NCI-H2196 treated with DMSO at 0.1 percent for 48 hours (cell line): ENCODE measurements around the gene PAFAH2.

ENCODE experiments used
- DNase-seq: peaks from one replicate; lab custom pipeline; 2025; ENCODE audit not compliant: unreplicated experiment; lab: John Stamatoyannopoulos, UW

PAFAH2 gene

DNA sequence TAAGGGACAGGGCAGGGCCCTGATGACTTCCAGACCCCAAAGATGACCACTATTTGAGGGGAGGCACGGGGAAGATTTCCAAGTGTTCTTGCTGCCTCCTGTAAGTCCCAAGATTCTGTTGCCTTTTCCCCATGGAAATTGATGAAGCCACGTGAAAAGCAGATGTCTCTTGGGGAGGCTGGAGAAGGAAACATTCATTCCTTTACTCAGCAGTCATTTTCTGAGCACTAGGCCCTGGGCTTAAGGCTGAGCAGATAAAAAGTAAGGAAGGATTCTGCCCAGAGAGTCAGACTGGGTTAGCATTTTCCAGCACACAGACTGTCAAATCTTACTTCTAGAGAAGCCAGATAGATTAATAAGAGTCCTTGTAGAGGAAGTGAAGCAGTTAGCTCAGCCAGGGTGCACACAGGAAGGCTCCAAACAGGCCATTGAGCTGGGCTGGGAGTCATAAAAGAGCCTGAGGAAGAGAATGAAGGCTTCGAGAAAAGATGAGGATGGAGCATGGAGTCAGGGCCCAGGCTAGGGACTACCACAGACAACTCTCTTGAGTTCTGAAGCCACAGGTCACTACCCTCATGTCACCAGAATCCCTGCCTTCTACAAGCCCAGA is 33.9 kb upstream of the PAFAH2 start:
- no peak for DNase-seq

DNA sequence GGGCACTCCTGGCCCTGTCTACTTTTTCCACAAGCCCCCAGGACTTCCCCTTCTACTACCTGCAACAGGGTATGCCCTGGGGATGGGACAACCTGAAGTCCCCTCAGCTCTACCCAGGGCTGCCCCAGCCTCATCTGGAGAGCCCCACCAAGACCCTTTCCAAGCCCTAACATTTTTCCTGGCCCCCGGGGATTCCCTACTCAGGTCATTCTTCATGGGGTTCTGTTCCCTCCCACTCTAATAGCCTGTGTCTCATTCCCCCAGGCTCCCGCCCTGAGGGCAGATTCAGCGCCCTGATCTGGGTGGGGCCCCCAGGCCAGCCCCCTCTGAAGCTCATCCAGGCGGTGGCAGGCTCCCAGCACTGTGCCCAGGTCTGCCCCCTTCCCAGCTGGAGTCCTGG is 33.3 kb upstream of the PAFAH2 start:
- no peak for DNase-seq

DNA sequence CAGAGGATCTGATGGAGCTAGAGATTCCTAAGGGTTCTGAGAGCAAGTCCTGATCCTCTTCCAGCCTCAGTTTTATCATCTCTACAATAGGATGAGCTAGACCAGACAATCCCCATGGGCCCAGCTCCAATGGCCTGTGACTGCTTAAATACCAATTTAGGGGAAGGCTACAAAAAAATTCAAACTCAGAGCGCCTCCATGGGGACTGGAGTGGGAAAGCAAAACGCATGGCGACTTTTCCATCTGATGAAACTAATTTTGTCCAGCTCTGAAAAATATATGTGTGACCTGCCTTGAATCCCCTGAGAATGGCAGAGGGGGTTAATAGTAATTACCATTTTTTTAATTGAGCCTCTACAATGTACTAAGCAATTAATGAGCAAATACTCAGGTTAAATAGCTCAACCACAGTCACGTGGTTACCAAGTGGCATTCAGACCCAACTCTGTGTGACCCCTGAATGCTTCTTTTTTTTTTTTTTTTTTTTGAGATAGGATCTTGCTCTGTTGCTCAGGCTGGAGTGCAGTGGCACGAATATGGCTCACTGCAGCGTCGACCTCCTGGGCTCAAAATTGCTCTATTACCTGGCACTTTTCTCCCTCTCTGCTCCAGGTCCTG is 32.1 kb upstream of the PAFAH2 start:
- DNase-seq = no peak

DNA sequence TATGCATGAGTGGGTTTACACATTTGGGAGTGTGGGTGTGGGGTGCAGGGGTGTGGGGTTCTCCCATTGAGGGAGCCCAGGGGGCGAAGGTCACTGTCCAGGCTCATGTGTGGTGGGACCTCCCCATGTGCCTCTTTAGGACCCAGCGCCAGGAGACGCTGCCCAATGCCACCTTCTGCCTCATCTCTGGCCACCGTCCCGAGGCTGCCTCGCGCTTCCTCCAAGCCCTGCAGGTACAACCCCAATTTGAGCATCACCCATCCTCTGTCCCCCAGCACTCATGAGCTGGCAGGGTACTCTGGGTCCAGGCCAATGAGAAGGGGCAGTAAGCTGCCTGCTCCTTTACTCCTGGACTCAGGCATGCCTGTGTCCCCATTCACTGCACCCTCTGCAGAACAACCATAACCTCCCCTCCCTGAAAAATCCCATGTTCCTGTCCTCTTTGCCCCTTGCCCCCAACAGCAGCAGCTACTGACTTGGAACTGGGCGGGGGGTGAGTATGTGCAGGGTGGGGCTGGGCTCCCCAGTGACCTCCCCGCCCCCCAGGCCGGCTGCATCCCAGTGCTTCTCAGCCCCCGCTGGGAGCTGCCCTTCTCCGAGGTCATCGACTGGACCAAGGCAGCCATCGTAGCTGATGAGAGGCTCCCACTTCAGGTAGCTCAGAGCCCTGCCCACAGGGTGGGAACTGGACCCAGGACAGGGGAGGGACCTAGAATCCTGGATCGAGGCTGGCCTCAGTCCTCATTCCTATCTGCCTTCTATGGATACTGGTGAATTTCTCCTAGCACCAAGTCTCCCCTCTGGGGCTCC is 31.4 kb upstream of the PAFAH2 start:
- no peak for DNase-seq

DNA sequence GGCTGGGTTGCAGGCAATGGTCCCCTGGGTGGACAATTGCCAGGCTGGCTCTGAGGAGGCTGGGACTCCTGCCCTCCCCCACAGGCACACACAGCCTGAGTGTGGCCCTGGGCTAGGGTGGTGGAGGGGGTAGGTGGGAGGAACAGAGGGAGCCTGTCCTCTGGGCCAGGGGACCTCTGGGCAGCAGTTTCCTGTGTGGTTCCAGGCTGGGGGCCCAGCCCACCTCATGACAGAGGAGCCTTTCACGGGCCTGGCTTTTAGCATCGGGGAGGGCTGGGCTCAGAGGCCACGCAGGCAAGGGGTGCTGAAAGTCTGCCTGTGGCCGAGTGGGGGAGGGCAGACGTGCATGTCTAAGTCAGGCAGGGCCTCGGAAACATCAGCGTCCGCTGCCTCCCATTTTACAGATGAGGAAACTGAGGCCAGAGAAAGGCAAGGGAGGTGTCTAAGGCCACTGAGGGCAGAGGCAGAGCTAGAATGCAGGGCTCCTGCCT is 30.7 kb upstream of the PAFAH2 start:
- no peak for DNase-seq

DNA sequence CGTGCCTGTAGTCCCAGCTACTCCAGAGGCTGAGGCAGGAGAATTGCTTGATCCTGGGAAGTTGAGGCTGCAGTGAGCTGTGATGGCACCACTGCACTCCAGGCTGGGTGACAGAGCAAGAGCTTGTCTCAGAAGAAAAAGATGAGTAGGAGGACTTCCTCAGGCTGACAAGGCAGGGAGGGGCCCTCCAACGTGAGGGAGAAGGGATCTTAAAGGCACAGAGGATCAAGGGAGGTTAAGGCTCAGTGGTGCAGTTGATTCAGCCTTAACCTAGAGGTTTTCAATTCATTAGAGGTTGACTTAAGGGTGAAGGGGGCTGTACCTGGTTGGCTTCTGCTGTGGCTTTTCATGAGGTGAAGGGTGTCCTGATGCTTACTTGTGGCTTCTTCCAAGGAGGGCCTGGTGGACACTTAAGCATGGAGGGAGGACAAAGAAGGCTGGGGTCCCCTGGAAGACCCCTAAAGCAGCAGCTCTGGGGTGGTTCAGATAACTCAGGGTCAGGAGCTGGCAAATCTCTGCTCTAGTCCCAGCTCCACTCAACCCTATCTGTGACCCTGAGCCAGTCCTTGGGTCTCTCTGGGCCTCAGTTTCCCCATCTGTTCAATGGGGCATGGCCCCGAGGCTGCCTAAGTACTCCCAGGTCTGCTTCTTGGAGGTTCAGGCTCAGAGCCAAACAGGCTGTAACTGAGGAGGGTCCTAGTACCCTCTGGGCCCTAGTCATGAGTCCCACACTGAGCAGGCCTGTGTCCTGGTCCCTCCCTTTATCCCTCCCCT is 30.0 kb upstream of the PAFAH2 start:
- DNase-seq = no peak

DNA sequence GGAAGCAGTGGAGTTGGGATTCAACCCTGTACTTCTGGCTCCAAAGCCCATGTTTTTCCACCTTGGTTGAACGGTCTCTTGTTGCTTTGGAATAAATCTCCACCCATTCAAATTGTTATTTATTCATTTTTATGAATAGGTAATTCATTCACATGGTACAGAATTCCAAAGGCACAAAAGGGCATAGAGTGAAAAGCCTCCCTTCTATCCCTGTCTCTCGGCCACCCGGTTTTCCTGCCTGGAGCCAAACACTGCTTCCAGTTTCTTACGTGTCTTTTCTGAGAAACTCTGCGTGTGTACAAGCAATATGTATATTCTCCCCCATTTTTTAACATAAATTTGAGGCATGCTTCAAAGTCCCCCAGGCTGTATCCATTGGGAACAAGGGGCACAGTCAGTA is 27.7 kb upstream of the PAFAH2 start:
- DNase-seq = no peak

DNA sequence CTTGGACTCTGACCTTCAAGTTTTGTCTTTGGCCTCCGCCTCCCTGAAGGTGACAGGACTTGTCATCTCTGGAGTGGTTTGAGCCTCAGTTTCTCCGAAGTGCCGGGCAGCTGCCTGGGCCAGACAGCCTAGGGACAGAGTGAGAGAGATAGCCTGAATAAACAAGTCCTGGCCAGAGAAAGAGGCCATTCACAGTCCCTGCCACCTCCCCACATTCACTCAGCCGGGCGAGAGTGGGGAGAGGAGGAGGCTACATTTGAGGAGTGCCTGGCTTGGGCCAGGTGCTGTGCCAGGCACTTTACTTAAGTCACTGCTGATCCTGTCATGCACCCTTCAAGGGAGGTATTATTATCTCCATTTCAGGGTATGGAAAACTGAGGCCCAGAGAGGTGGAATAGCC is 27.2 kb upstream of the PAFAH2 start:
- no peak for DNase-seq

DNA sequence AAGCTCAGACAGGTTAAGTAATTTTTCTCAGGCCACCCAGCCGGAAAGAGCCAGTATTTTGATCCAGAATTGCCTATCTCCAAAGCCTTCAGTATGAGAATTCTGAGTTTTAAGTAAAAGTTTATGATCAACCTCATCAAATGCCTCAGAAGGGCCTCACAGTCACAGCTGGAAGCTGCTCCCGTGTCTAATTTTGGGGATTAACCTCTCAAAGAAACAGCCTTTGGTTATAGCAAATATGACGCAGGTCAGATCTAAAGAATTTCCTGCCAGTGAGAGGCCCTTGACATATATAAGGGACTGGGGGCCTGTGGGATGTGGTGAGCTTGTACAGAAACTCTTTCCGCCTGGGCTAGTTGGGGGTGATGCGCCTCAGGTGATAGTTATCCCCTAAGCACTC is 26.0 kb upstream of the PAFAH2 start:
- no peak for DNase-seq

DNA sequence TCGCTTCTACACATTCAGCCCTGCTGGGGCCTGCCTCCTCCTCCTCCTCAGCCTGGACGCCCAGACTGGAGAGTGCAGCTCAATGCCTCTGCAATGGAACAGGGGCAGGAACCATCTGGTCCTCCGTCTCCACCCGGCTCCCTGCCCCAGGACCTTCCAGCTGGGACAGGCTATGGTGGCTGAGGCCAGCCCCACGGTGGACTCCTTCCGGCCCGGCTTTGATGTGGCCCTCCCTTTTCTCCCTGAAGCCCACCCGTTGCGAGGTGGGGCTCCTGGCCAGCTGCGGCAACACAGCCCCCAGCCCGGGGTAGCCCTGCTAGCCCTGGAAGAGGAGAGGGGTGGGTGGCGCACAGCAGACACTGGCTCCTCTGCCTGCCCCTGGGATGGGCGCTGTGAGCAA is 25.1 kb upstream of the PAFAH2 start:
- DNase-seq = no peak

DNA sequence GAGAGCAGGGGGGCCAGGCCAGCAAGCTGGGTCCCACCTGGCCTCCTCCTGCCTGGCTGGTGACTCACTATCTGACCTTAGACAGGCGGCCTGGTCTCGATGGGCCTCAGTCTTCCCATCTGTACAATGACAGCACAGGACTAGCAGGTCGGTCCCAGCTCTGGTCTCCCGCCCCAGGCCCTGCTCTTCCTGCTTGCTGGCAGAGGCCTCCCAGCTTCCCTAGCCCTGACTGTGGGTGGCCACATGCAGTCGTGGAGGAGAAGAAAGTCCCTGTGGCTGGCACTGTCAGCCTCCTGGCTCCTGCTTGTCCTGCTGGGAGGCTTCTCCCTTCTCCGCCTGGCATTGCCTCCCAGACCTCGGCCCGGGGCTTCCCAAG is 24.5 kb upstream of the PAFAH2 start:
- no peak for DNase-seq

DNA sequence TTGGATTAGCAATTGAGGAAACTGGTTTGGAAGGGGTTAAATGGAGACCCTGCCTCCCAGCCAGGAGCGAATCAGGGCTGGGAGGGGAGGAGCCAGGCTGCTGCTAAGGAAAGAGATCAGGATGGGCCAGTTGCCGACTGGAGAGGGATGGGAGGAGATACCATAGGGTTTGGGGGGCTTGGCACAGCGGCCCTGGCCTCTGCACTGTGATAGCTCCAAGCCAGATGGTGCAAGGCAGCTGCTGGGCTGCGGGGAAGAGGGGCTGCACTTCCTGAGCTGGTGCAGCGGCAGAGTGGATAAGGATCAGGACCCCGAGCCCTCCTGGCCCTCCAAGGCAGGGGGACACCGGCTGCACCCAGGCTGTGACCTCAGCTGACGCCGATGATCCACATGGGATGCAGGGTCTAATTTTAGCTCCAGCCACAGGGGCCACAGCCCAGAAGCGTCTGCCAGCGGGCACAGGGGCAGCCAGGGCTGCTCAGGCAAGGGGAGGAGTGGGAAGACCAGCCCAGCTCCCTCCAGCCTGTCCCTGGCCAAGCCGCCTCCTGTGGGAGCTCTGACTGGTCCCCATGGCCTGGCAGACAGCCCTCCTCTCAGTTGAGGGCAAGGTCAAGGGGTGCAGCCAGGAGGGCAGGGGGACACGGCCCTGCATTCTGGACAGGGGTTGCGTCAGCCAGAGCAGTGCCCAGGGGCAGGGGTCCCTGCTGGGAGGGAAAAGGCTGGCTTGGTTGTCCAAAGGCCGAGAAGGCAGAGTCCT is 24.0 kb upstream of the PAFAH2 start, which contains the start of gene EXTL1:
EXTL1 (plus strand) TSS at position 129 of the 757 bp plus-strand sequence. CDS start 872 bp downstream, outside the sequence.
- DNase-seq = no peak

DNA sequence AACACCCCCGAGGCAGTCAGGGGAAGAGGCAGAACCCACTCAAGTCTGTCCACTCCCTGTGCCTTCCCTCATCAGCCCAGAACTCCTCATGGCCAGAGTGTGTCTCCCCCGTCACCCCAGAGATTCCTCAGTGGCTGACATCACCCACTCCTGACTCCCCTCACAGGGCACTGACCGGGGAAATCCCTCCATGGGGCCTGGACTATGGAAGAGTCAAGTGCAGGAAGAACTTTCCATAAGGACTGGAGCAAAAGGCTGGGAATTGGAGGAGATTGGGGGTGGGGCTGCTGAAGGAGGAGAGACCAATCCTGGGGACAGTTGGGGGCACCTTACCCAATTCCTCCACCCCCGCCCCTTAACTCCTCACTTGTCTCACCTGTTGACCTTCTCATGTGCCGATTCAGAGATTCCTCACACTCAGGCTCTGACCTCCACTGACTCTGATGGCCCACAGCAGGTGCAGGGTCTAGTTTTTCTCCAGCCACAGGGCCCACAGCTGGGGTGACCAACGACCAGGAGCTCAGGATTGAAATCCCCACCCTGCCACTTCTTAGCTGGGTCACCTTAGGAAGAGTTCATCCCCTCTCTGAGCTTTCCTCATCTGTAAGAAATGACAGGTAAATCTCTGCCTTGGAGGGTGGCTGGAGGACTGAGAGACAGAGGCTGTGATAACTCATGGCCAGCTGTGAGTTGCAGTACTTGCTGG is 23.2 kb upstream of the PAFAH2 start:
- DNase-seq = no peak

DNA sequence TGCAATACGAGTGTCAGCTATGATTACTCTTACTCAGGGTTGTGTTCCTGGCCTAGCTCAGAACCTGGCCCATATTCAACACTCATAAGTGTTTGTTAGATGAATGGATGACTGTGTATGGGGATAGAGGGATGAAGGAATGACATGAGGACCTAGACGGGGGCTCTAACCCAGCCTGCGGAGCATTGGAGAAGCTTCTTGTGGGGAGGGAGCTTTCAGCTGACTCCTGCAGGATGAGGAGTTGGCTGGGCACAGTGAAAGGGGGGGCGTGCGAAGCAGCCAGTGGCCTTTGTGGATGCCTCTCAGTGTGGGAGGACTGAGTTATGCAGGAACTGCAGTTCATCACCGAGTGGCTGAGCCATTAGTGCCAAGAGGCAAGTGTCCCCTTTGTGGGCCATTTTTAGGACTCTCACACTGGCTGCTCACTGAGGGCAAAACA is 22.5 kb upstream of the PAFAH2 start:
- DNase-seq = no peak

DNA sequence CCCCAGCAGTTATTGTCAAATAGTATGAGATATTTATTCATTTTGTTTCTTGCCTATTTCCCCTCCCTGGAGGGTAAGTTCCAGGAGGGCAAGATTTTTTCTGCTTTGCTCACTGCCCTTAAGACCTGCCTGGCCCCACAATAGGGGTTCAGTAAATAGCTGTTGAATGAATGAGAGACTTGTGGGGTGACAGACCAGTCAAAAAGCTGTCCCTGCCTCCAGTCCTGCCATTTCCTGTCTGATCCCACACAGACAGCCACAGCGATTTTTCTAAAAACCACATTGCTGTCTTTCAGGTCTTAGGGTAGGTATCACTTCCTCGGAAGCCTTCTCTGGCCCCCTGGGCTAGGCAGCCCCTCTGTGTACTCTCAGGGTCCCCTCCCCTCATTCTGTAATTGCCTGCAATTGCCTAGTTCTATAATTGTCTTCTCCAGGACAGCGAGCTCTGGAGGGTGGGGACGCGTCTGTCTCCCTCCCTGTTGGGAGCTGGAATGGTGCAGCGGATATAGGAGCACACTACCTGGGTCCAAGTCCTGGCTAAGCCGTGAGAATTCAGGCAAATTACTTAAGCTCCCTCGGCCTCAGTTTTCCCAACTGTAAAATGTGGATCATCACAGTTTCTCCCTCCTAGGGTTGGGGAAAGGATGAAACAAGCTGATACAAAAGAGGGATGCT is 21.9 kb upstream of the PAFAH2 start:
- DNase-seq = no peak

DNA sequence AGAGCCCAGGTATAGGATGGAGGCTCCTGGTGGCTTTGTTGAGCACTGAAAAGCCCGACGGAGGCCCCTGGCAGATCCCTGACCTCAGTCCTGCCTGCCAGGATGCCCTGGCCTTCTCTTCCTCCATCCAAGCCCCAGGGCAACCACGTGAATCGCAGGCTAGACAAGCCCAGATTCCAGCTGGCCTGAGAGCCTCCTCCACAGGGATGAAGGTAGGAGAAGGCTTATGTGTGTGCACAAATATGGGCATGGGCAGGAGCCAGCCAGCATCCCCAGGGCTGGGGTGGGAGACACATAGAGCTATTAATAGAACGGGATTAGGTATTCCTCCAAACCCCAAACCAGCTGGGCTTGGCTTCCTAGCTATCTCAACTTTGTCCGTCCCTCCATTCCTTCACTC is 19.7 kb upstream of the PAFAH2 start:
- no peak for DNase-seq

DNA sequence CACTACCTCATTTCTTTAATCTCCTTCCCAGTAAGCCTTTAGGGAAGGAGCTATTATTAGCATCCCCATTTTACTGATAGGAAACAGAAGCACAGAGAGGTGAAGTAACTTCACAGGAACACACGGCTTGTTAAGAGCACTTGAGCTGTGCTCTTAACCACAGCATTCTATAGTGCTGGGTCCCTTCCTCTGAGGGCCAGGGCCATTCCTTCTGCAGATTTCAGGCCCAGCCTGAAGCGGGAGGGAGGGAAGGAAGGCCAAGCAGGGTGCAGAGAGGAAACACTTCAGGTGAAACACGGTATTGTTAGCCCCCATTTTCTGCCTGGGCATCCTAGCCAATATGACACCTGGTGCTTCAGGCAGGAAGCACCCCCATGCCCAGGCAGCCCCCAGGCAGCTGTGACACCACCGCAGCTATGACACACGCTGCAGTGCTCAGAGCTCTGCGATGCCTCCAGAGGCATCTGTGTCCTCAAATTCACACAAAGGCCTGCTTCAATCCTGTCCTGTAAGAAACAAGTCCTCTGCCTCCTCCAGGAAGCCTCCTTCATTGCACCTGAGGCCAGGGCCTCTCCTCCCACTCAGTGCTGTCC is 19.2 kb upstream of the PAFAH2 start:
- no peak for DNase-seq

DNA sequence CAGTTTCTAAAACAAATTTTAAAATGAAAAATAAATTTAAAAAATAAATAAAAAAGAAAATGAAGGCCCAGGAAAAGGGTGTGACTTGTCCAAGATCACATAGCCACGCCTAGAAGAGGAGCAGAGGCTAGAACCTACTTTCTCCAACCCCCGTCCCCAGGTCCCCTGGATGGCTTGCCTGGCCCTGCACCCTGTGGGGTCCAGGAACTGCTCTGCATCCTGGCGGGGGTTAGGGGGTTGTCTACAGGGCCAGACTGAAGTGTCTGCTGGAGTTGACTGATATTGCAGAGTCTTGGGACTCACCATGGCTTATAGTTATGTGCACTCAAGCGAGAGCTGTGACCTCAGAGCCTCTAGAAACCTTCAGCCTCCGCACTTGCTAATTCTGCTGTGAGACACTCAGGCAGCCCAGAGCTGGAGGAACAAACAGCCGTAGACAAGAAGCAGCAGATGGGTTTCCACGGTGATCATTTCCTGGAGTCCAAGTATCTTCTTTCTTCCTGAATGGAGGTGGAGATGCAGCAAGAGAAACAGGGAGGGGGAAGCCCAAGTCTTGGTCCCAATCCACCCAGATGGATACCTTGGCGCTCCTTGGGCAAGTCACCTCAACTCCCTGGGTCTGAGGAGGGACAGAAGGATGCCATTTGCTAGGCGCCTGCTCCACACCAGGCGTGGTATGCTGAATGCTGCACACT is 18.5 kb upstream of the PAFAH2 start:
- peak; percentile 16 for DNase-seq
